PFSK-1 (cell line): ENCODE measurements around the gene ALDOC.

Experiments
- POLR2AphosphoS5 ChIP-seq: IDR thresholded peaks from 2 replicates; pipeline ENCODE4 v1.6.1; 2012; ENCODE audit warnings: low read depth, mild to moderate bottlenecking, control low read depth, low read length, moderate library complexity
- TAF1 ChIP-seq: IDR thresholded peaks from 2 replicates; pipeline ENCODE4 v1.6.1; 2012; ENCODE audit warnings: low read length, control low read depth, borderline replicate concordance; ENCODE audit not compliant: insufficient read depth

GRCh38 chr17:28530250-28530649 lies 46.4 kb downstream of the ALDOC start:
- no peak for TF ChIP-seq POLR2AphosphoS5
- no peak for TF ChIP-seq TAF1
